ENCODE data around the gene ULK3.
A peak's percentile ranks its signal among the peaks of the same experiment; 100 is the strongest.
"Not testable (repeated sequence)": the region's sequence is repeated elsewhere in the genome, so short reads cannot be mapped to it uniquely, and the experiment has no call there.

ULK3 gene, protein sequence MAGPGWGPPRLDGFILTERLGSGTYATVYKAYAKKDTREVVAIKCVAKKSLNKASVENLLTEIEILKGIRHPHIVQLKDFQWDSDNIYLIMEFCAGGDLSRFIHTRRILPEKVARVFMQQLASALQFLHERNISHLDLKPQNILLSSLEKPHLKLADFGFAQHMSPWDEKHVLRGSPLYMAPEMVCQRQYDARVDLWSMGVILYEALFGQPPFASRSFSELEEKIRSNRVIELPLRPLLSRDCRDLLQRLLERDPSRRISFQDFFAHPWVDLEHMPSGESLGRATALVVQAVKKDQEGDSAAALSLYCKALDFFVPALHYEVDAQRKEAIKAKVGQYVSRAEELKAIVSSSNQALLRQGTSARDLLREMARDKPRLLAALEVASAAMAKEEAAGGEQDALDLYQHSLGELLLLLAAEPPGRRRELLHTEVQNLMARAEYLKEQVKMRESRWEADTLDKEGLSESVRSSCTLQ

DNA sequence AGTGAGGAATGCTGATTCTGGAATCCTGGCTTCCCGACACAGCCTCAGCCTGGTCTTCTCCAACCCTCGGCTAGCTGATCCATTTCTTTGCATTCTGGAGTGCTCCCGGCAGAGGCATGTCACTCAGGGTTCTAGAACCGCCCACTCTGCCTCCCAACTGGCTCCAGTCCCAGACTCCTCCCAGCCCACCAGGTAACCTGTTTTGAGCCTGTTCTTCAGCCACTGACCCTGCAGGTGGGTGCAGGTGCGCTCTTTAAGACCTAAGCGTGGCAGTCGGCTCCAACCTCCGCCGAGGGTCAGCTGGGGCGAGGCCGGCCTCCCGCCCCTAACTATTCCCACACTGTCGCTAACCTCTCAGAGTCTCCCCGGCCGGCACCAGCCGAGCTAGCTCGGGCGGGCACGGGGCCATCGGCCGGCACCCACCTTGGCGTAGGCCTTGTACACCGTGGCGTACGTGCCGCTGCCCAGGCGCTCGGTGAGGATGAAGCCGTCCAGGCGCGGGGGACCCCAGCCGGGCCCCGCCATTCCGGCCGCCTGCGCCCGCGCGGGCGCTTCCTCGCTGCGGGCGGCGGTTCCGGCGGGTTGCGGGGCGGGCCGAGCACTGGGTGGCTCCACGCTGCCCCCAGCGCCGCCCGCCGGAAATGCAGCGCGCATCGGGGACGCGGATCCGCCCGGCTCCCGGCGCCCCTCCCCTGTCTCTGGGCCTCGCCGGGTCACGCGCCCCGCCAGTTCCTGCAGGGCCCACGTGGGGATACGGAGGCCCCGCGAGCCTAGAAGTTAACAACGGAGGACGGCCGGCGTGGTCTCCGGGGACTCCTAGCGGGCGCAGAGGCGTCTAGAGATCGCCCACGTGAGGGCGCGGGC lies at the start of gene ULK3:
Gene ULK3 (minus strand): TSS at position 576 of the 864 bp plus-strand sequence. CDS start 51 bp downstream, at position 525.
- DNase-seq = peak; percentile 95 to 96

DNA sequence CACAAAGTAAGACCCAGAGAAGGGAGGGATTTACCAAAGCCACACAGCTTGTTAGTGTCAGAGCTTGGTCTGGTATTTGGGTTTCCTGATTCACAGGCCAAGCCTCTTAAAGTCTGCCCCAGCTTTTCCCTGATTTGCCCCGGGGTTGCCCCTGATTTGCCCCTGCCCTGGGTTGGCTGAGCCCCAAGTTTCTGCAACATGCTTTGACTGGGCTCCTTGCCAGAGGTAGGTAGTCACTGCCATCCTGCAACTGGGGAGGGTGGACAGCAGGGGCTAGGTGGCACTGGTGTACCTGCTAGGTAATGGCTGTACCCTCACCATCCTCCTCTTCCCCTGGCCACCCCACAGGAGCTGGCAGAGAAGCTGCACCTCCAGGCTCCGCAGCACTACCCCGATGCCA lies 49.4 kb upstream of the ULK3 start:
- DNase-seq = no peak

DNA sequence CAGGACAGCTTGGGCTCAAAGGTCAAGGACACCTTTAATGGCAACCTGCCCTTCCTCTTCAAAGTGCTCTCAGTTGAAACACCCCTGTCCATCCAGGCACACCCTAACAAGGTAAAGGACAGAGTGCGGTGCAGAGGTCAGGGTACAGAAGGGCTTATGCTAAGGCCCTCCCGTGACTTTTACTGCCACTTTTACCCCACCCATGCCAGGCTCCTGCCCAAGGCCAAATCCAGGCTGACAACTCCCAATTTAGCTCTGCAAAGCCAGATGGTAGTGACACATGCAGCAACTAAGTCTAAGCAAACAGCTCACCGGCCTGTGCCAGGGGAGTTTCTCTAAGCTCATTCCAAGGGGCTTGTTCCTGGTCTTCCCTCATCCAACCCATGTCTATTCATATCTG lies 48.5 kb upstream of the ULK3 start:
- DNase-seq = no peak

DNA sequence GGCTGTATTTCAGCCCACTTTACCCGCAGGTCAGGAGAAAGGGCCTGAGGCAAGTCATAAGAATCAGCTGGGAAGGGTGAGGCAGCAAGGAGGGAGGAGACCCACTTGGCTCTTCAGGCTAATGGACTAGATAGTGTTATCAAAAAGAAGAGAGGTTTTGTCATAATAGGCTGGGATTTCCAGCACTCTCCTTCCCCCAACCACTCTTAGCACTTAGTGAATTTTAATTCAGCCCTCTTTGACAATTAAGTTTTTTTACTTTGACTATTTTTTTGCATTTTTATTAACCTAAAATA lies 47.7 kb upstream of the ULK3 start:
- DNase-seq = no peak

- DNase-seq = peak; percentile 93 to 94
Measured at GRCh38 chr15:74889883-74890664, 47.1 kb upstream of the ULK3 start, which contains the start of gene MPI. TSS of gene MPI (plus strand) at chr15:74890042. CDS start at chr15:74890074, 32 bp downstream.

DNA sequence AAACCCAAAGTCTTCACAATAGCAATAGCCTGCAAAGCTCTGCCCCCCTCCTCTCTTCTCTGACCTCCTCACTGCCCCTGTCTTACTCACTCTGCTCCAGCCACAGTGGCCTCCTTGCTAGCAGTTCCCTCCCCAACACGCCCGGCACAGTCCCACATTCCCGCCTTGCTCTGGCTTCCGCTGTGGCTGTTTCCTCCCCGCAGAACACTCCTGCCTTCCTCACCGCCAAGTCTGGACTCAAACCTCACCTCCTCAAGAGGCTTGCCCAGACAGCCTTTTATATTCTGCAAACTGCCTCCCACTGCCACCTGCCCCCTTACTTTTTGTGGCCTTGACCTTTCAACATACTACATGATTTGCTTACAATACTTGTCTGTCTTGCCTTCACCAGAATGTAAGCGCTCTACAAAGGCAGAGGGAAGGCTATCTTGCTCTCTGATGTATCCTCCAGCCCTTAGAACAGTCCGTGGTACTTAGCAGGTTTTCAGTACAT lies 46.5 kb upstream of the ULK3 start:
- no peak for DNase-seq

DNA sequence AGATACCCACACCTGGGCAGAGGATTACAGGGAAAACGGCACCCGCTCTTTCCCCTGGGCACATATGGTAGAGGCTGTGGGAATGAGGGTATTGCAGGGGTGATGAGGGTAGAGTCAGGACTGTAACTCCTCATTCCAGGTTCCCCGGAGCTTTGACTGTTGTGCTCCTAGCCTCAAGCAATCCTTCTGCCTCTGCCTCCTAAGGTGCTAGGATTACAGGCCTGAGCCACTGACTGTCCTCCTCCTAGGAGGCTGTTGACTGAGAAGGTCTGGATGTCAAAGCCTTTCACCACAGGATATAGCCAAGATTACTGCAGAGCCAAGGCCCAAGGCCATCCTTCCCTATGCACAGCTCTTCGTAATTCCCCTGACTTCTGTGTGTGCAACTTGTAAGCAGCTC lies 45.8 kb upstream of the ULK3 start:
- DNase-seq = no peak

GRCh38 chr15:74887537-74888193 lies 44.7 kb upstream of the ULK3 start:
- not testable (repeated sequence) for DNase-seq

DNA sequence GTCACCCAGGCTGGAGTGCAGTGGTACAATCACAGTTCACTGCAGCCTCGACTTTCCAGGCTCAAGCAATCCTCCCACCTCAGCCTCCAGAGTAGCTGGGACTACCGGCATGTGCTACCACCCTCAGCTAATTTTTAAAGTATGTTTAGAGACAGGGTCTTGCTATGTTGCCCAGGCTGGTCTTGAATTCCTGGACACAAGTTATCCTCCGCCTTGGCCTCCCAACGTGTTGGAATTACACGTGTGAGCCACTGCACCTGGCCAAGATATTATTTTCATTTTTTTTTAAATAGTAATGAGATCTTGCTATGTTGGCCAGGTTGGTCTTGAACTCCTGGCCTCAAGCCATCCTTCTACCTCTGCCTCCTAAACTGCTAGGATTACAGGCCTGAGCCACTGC lies 42.5 kb upstream of the ULK3 start:
- no peak for DNase-seq

GRCh38 chr15:74884428-74885223 lies 41.7 kb upstream of the ULK3 start:
- no peak for DNase-seq

DNA sequence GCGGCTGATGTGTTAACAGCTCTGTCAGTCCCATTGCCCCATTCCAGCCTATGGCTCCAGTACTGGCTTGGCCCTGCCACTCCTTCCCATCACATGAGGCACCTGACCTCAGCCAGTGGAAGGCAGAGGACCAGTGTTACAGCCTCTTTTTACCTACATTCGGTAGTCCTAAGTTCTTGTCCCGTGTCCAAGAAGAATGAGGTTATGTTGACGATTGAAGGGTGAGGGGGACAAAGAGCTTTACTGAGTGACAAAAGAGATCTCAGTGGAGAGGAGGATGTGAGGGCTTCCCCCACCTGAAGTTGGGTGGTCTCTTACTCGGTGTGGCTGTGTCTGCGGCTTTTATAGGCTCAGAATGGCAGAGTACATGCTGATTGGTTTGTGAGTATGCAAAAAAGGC lies 39.6 kb upstream of the ULK3 start:
- DNase-seq = no peak

DNA sequence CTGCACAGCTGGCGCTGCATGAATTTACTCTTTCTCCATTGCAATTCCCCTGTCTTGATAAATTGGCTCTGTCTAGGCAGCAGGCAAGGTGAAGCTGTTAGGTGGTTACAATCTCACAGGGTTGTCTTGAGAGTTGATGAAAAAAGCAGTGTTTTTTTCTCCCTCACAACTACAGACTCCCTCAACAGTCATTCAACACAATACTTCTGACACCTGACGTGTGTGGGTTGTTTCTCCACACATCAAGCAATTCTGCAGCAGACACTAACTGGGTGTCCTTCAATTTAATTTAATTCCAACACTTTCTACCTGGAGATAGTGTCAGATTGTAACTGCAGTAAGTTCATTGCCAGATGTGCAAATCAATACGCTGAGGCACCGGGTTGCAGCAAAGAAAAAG lies 35.3 kb upstream of the ULK3 start:
- no peak for DNase-seq

GRCh38 chr15:74873756-74874424 lies 30.9 kb upstream of the ULK3 start:
- peak in 1 of 2 experiments; percentile 55 for DNase-seq

GRCh38 chr15:74873036-74873755 lies 30.2 kb upstream of the ULK3 start, which contains the start of gene SCAMP2:
TSS of gene SCAMP2 (minus strand) at chr15:74873365. CDS start at chr15:74873255, 110 bp downstream.
- peak; percentile 93 for DNase-seq

DNA sequence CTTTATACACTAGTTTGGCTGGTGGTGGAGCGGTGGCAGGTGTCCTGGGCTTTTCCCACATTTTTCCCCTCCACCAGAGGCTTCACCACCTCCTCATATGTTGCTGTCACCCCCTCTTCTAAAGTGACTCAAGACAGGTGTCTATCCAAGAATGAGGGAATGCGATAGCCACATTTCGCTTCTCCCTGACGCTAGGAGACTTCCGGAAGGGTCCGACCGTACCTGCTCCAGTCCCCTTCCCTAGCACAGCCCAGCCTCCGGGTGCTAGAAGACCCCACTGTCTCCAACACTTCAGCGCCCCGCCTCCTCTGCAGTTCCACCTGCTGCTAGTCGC lies 29.7 kb upstream of the ULK3 start:
- DNase-seq = no peak

- no peak for DNase-seq
Measured at GRCh38 chr15:74870436-74871215, 27.7 kb upstream of the ULK3 start.

DNA sequence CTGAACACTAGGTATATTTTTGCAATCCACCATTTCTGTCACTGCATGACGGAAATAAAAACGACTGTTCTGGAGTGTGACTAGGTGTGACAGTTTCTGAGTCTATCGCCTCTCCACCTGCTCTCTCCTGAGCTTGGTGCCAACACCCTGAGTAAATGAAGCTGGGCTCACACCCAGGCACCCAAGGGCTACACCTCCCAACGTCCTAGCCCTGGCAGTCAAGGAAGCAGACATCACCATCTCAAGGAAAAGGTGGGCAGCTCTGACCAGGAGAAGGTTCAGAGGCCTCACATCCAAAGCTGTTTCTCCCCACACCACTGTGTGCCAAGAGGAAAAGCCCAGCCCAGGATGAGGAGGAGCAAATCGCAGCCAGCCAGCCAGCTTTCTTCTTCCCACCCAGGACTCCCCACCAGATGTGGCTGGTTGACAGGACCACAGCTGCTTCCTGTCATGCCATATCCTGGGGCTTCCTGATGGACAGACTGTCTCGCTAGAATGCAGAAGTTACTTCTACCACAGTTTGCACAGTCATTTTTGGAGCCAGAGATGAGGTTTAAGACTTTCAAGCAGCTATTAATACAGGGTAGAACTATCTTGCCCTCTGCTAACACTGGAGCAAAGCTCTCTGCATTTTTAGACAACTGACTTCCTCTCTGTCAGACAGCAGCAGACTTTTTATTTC lies 26.9 kb upstream of the ULK3 start:
- peak; percentile 52 to 65 for DNase-seq

DNA sequence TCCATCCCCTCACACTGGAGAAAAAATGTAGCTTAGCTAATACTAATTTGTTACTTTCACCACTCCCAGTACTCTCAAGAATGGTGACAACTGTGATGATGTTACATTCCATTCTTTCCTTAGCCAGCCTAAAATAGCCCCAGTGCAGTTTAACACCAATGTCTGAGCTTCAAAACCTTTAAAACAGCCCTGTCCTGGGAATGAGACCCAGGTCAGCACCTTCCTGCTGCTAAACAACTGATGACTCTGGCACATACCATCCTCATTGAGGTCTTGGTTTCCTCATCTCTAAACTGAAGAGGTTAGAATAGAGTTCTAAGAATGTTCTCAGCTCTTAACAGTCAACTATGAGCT lies 26.4 kb upstream of the ULK3 start:
- DNase-seq = no peak

- DNase-seq = no peak
Measured at GRCh38 chr15:74868059-74868458, 25.1 kb upstream of the ULK3 start.

Measured in activated T-cell treated with anti-CD3 and anti-CD28 coated beads, Interleukin-2, amount 50 U/mL, for 48 hours (primary cell).